VCaP (cell line): ENCODE data around the gene PLEK.

ENCODE experiments used
- H3K27ac ChIP-seq: fragments of 450-650 bp; 2 replicates; pipeline ENCODE4 v1.5.1; 2017
- CTCF ChIP-seq: fragments of 450-650 bp; conservative IDR thresholded peaks from 2 replicates; pipeline ENCODE4 v1.5.1; 2017; ENCODE audit warnings: mild to moderate bottlenecking, moderate library complexity

The PLEK gene

GRCh38 chr2:68367953-68368653 lies 3.0 kb downstream of the PLEK start:
- H3K27ac ChIP-seq = no peak overlapping the region
- TF ChIP-seq CTCF = no peak

DNA sequence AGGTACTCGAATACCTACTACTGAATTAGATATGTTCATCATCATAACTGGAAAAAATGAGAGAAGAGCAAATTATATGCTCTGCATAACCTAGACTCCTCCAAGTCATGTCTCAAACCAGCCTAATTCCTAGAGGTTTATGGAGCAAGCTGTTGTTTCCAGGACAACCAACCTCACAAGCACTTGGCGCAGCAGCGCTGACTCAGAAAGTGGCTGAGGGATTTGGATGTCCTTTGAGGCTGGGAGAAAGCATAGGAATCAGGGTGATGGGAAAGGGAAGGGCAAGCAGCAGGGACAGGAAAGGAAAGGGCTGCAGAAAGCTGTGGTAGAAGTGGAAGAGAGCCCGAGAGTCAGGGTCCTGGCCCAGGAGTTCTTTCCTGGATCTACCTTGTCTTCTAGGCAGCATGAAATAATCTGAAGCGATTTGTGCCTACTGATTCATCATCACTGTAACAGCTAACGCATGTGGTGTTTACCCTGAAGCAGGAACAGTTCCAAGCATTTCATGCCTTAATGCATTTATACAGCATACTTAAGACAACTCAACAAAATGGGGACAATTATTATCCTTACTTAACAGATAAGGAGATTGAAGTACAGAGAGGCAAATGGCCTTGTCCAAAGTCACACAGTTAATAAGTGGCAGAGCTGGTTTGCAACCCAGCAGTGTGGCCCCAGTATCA lies 3.7 kb downstream of the PLEK start:
- no peak for TF ChIP-seq CTCF
- H3K27ac ChIP-seq = no peak overlapping the region

DNA sequence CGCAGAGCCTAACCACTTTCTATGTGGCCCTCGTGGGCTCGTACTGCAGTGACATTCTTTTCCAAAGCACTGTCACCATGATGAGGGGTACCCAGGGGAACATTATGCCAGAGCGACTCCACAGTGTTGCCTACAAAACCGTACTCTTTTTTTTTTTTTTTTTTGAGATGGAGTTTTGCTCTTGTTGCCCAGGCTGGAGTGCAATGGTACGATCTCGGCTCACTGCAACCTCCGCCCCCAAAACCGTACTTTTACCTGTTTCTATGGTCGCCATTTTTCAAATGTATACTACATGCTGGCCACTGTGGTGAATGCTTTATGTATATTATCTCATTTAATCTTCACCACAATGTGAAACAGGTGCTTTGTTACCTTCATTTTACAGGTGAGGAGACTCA lies 4.3 kb downstream of the PLEK start:
- TF ChIP-seq CTCF = no peak
- H3K27ac ChIP-seq = no peak overlapping the region

DNA sequence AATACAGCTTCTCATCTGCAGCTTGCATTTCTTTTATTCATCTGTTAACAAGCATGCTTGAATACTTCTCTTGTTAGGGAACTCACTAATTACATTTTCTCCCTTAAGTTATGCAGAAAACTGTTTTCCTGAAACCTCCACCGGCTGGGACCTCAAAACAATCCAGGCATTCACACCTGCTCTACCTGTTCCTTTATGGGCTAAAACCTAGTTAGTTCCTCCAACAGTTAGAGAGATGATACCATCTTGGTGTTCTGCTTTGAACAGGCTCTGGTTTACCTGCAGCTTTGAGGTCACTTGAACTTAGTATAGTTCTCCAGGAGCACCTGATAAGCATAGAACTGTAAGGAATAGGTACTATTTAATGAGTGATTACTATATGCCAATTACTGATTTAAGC lies 6.1 kb downstream of the PLEK start:
- TF ChIP-seq CTCF = no peak
- H3K27ac ChIP-seq = no peak overlapping the region

- H3K27ac ChIP-seq = no peak overlapping the region
- TF ChIP-seq CTCF = no peak
These were observed 6.5 kb downstream of the PLEK start for GRCh38 chr2:68371581-68371980.

DNA sequence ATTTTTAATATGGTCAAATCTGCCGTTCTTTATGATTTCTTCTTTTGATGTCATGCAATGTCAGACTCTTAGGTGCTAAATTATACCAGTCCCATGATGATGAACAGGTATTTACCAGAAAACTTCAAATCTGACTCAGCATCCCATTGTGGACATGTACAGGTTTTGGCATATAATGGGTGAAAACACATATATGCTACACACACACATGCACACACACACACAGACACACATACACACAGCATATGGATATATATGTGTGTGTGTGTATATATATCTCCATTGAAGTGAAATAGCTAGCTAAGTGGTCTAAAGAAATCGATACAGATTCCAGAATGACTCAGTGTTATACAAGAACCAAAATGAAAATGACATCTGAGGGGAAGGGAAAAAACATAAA lies 7.4 kb downstream of the PLEK start:
- no peak overlapping the region for H3K27ac ChIP-seq
- no peak for TF ChIP-seq CTCF

DNA sequence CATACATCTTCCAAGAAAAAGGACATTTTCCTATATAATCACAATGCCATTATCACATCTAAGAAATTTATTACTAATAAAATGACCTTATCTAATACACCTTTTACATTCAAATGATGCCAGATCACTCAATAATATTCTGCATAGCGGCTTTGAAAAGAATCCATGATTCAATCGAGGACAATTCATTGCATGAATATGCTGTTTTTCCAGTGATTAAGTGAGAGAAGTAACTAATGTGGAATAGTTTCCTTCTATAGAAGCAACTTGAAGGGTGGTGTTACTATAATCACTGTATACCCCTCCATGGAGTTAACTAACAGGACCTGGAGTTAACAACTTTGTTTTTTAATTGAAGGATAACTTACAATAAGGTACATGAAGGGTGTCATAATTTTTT lies 9.1 kb downstream of the PLEK start:
- TF ChIP-seq CTCF = no peak
- no peak overlapping the region for H3K27ac ChIP-seq
